Medulla oblongata (tissue), 1 donor: ENCODE data around the gene E2F4.

Experiments used
- DNase-seq: peaks from one replicate; pipeline ENCODE4 v3.0.0-alpha.2; 2015; ENCODE audit errors: extremely low spot score

E2F4 gene

GRCh38 chr16:67208154-67208896, 16.4 kb downstream of the E2F4 start:
- no peak for DNase-seq

GRCh38 chr16:67209565-67209964, 17.6 kb downstream of the E2F4 start:
- DNase-seq = no peak

DNA sequence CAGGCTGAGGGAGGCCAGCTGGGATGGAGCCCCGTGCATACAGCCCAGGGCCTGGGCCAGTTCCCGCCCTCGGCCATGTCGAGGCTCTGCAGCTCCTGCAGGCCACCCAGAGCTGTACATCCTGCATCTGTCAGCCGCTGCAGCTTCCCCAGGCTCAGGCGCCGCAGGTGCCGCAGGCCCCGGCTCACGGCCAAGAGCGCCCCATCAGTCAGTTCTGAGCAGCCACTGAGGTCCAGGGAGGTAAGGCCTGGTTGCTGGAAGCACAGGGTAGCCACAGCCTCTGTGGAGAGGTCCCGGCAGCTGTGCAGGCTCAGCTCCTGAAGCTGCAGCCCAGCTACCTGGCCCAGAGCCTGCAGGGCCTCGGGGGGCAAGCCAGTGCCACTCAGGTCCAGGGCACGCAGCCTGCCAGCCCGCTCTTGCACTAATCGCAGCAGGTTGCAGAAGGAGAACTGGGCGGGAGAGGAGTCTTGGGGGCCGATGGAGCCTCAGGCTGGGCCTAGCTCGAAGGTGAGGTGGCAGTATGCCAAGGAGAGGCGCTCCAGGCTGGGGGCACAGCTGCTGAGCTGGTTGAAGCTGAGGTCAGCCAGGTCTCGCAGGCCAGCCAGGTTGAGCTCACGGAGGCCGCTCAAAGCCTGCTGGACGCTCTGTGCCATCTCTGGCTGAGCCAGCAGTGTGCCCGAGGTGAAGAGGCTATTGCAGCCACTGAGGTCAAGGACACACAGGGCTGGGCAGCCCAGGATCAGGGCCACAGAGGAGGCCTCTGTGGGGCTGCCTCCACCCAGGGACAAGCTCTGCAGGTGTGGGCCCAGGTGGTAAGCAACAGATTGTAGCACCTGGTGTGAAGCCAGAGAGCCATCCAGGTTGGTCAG, 18.3 kb downstream of the E2F4 start:
- no peak for DNase-seq

DNA sequence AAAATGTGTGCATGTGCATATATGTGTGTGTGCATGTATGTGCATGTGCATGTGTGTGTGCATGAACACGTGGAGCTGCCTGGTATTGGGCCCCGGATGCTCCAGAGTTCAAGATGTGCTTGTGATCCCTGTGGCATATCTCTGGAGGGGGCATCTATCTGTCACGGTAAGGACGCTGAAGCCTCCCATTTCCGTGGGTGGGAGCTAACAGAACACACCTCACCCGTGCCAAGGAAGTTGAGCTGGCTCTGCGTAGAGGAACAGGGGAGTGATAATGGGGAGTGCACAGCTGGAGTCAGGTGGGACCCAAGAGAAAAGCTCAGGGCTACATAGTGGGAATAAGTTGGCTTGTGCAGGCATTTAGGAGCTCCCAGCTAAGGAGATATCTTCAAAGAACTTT, 19.7 kb downstream of the E2F4 start:
- no peak for DNase-seq

DNA sequence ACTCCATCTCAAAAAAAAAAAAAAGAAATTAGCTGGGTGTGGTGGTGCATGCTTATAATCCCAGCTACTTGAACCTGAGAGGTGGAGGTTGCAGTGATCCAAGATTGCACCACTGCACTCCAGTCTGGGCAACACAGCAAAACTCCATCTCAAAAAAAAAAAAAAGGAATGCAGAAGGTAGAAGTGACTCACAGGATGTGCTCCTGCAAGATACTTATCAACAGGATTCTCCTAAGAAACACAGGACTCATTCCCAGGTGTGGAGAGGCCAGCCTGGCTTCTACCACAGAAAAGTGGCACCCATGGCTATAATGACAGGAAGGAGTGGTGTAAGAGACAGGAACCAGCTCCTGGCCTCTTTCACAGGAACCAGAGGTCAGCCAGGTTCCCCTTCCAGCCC, 20.8 kb downstream of the E2F4 start:
- DNase-seq = no peak

- DNase-seq = no peak
Measured at GRCh38 chr16:67213197-67214019, 21.5 kb downstream of the E2F4 start.

- DNase-seq = no peak
Measured at GRCh38 chr16:67215706-67216105, 23.8 kb downstream of the E2F4 start.

DNA sequence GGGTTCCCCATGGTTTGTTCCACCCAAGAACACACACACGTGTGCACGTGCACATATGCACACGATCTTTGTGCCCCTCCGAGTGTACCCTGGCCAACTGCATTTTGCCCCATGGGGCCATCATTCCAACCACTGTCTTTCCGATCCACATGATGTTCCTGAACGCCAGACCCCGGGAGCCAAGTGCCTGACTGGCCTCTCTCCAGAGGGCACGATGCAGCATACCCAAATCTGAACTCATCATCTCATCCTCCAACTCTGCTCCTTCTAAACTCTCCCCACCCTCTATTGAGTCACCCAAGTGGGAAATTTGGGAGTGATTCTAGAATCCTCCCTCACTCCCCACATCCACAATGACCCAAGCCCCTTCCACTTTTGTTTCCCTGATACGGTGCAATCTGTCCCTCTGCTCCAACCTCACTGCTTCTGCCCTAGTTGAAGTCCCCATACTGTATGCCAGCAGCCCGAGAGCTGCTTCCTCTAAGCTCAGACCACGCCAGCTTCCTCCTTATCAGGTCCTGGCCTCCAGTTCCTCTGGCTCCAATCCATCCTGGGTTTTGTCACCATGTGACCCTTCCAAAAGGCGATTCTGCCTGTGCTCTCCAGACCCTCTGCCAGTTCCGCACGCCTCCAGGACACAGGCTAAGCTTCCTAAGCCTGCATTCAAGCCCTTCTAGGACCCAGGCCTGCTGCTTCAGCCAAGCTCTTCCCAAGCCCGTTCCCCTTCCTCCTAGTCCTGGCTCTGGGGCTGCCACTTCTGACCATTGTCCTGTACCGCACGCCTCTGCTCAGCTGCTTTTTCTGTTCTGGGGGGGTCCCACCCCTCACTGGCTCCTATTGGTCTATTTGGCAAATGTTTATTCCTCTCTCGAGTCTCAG, 24.9 kb downstream of the E2F4 start:
- DNase-seq = peak; percentile 66

GRCh38 chr16:67223992-67224391, 32.0 kb downstream of the E2F4 start:
- DNase-seq = no peak

DNA sequence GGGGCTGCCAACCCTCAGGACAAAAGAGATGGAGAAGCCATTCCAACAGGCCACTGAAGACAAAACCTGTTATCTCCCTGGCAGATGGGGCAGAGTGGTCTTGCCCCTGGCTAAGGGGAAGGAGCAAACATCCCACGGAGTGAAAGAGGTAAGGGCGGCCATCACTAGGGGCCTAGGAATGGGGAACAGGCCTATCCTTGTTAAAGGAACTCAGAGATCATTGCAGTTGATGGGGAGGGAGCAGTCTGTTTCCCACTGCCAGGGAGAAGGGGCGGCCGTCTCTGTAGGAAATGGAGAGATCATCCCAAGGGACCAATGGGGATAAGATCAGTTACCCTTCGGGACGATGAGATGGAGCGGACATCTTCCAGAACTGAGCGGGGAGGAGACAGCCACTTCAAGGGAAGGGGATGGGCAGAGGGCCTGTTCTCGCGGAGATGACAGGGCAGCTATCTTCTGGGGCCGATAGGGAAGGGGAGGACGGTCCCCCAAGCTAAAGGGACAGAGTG, 34.4 kb downstream of the E2F4 start:
- no peak for DNase-seq

DNA sequence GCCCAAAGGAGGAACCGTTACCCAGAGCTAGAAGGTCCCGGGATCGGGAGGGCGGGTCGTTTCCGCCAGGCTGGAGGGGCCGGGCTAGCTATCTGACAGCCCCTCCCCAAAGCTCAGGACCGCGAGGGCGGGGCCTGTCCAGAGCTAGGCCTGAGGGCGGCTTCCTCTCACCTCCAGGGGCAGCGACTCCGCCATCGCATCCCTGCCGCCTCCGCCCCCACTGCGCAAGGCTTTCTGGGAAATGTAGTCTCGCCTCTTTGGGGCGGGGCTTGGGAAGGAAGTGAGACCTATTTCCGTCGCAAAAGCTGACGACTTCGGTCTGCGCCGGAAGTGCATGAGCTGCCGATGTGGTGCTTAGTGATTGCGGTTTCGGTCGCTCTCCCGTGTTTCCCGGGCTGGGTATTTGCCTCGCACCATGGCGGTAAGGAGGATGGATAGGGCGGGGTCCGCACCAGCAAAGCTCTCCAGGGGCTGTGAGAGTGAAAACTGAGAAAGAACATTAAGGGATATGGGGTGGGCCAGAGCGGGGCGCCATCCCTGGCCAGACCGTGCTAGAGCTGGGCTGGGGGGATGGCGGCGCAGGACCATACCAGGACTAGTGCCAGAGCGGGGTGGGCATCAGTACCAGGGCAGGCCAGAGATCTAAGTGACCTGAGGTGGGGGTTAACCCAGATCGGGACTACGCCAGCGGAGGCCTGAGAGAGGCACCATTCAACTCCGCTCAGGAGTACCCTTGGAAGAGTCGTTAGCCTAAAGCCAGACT, 35.0 kb downstream of the E2F4 start, which contains the start of gene TMEM208:
TMEM208 (plus strand) TSS at position 327 of the 763 bp plus-strand sequence; CDS start at position 416, 89 bp downstream.
- DNase-seq = peak; percentile 99

DNA sequence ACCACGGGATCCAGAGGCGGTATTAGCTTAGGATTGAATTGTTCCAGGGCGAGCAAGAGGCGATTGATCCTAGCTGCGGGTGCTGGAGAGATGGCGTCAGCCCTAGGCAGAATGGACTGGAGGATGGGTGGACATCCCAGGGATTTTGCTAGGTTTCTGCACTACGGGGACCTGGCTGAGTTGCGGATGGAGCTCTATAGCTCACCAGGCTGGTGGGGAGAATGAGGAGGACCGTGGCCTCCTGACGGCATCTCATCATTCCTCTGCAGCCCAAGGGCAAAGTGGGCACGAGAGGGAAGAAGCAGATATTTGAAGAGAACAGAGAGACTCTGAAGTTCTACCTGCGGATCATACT, 35.6 kb downstream of the E2F4 start:
- DNase-seq = no peak

DNA sequence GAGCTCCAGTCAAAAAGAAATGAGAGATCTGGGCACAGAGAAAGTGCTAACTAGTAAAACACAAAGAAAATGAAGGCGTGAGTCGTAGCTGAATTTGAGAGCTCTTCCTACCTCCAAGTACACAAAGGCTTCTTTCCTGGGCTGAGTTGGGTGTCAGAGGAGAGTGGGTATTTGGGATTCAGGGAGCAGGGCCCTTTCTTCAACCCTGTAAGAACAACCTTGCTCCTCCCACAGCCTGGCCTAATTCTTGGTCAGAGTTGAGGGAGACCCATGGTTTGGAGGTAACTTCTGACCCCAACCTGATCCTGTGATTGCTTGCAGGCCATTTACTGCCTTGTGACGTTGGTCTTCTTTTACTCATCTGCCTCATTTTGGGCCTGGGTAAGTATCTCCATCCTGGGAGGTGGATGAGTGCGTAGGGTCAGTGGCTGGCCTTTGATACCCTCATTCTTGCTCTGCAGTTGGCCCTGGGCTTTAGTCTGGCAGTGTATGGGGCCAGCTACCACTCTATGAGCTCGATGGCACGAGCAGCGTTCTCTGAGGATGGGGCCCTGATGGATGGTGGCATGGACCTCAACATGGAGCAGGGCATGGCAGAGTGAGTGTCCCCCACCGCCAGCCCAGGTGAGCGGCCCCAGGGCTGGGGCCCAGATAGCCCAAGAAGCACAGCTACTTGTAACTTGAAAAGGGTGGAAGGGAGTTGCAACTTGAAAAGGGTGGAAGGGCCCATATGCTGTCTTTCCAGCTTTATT, 36.3 kb downstream of the E2F4 start:
- no peak for DNase-seq

DNA sequence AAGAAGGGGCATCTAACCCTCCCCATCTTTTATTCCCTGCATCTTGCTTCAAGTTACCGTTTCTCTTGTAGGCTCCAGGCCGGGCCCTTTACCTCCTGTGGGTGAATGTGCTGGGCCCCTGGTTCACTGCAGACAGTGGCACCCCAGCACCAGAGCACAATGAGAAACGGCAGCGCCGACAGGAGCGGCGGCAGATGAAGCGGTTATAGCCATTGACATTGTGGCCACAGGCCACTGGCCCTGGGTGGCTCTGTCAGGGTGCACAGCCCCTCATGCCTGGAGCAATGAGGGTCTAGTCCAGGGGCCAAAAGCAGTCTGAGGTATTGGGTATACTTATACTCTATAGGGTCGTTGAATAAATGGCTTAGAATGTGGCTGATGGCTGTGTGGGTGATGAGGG, 37.0 kb downstream of the E2F4 start:
- no peak for DNase-seq

- no peak for DNase-seq
Measured at GRCh38 chr16:67229906-67230808, 38.2 kb downstream of the E2F4 start.

DNA sequence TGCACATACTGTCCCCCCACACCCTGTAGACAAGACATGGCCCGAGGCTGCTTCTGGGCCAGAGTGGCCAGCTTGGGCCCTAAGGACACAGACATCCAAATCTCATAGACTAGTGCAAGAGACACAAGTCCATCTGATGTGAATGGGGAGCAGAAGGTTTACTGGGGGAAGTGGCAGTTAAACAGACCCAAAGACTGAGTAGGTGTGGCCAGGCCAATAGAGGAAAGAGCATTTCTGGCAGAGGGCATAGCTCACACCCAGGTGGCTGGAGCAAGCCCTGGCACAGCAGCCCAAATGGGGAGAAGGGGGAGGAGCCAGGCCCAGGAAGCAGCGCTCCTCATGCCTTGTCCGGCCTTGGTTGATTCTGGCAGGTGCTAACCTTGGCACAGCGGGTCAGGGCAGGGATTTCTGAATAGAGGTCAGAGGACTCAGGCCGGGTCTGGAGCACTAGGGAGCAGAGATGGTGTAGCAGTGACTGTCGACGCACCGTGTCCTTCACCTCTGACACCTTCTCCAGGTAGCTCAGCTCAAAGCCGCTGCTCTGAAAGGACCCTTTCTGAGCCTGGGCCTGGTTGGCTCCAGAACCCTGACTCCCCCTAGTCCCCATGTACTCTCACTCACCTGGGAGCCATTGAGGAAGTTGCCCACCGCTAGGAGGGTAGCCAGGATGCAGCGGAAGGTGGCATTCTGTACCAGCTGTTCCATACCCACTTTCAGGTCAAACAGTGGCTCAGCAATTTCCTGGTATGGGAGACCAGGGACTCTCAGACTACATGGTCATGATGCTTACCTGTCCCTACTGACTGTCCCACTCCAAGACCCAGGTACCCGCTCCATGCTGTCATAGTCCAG, 39.1 kb downstream of the E2F4 start:
- no peak for DNase-seq

DNA sequence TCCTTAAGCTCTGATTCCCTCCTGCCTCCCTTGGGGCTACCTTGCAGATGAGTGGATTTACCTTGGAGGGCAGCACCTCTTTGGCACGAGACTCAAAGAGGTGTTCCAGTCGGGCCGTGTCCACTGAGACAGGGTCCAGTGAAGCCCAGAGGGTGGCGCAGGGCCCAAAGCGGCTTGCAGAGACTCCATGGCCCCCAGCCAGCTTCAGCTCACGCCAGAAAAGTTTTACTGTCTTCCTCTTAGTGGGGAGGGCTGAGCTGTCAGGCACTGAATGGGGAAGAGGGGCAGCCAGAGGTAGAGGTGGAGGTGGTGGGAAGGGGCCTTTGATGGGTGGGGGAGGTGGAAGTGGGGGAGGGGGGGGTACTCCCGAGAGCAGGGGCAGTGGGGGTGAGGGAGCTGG, 41.6 kb downstream of the E2F4 start:
- DNase-seq = no peak
